Osteoblast (primary cell): ENCODE measurements around the gene DAB2. TPM values are rescaled to one million over a fixed set of nuclear protein-coding genes. Genes with fewer than 3 reads are reported as not detected.

Experiments
- DNase-seq: peaks from one replicate; pipeline ENCODE4 v3.0.0; 2011; ENCODE audit warnings: low spot score, mixed read lengths; ENCODE audit not compliant: insufficient read length; ENCODE audit errors: missing footprints
- H2AFZ ChIP-seq: 2 replicates; pipeline ENCODE4 v1.6.0; 2011; ENCODE audit warnings: mild to moderate bottlenecking, low read length
- H3K27ac ChIP-seq: 2 replicates; pipeline ENCODE4 v1.5.1; 2011; ENCODE audit warnings: mild to moderate bottlenecking, low read depth, low read length, moderate library complexity
- H3K27me3 ChIP-seq: 2 replicates; pipeline ENCODE4 v1.6.0; 2012; ENCODE audit warnings: mild to moderate bottlenecking, control low read depth, inconsistent platforms, low read length, moderate library complexity; ENCODE audit not compliant: insufficient read depth
- H3K36me3 ChIP-seq: 2 replicates; pipeline ENCODE4 v1.5.1; 2011; ENCODE audit warnings: mild to moderate bottlenecking, low read length, control low read depth, moderate library complexity; ENCODE audit not compliant: insufficient read depth
- H3K4me1 ChIP-seq: 2 replicates; pipeline ENCODE4 v1.5.1; 2011; ENCODE audit warnings: mild to moderate bottlenecking, low read length, control low read depth, moderate library complexity; ENCODE audit not compliant: insufficient read depth
- H3K4me2 ChIP-seq: 2 replicates; pipeline ENCODE4 v1.6.0; 2011; ENCODE audit warnings: mild to moderate bottlenecking, low read length; ENCODE audit not compliant: insufficient read depth
- H3K4me3 ChIP-seq: fragments of 200-600 bp; sonication (generic); 3 replicates; pipeline ENCODE4 v1.5.1; 2012; ENCODE audit warnings: mild to moderate bottlenecking, low read length, inconsistent platforms; ENCODE audit not compliant: insufficient read depth
- H3K79me2 ChIP-seq: 2 replicates; pipeline ENCODE4 v1.6.0; 2012; ENCODE audit warnings: mild to moderate bottlenecking, low read length, control low read depth, inconsistent platforms; ENCODE audit not compliant: insufficient read depth
- H3K9me3 ChIP-seq: 2 replicates; pipeline ENCODE4 v1.5.1; 2011; ENCODE audit warnings: low read depth, low read length, control low read depth
- H4K20me1 ChIP-seq: 2 replicates; pipeline ENCODE4 v1.6.0; 2012; ENCODE audit warnings: mild to moderate bottlenecking, low read length, control low read depth; ENCODE audit not compliant: insufficient read depth
- total RNA-seq: library from RNA; depleted of rRNA; stranded (reverse); fragments of >200 nt; gene quantifications from 2 replicates; pipeline ENCODE4 v1.2.3, GENCODE V29; 2012
- TF ChIP-seq, protein P1 (sequence below): IDR thresholded peaks from 2 replicates; pipeline ENCODE4 v1.5.1; 2011; ENCODE audit warnings: mild to moderate bottlenecking, low read depth, low read length, moderate library complexity; ENCODE audit errors: extremely low read depth

DAB2 gene
- total RNA-seq, 1 donor = 296 TPM

- Histone ChIP-seq H4K20me1 (peaks cover 68% of the 10 kb centered on the region), H3K79me2 (peaks cover 100% of the 10 kb centered on the region), H3K36me3 (peaks cover 43% of the 10 kb centered on the region), H2AFZ (no peak overlapping the region), H3K27me3 (no peaks in the 10 kb centered on the region), H3K4me2 (peak overlapping the region; percentile 96), H3K9me3 (no peaks in the 10 kb centered on the region), H3K27ac (peak overlapping the region; percentile 96), H3K4me1 (peaks cover 65% of the 10 kb centered on the region), H3K4me3 (peak overlapping the region; percentile 91)
- no peak for DNase-seq
- TF ChIP-seq, protein P1, sequence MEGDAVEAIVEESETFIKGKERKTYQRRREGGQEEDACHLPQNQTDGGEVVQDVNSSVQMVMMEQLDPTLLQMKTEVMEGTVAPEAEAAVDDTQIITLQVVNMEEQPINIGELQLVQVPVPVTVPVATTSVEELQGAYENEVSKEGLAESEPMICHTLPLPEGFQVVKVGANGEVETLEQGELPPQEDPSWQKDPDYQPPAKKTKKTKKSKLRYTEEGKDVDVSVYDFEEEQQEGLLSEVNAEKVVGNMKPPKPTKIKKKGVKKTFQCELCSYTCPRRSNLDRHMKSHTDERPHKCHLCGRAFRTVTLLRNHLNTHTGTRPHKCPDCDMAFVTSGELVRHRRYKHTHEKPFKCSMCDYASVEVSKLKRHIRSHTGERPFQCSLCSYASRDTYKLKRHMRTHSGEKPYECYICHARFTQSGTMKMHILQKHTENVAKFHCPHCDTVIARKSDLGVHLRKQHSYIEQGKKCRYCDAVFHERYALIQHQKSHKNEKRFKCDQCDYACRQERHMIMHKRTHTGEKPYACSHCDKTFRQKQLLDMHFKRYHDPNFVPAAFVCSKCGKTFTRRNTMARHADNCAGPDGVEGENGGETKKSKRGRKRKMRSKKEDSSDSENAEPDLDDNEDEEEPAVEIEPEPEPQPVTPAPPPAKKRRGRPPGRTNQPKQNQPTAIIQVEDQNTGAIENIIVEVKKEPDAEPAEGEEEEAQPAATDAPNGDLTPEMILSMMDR = no peak
Observed at GRCh38 chr5:39419796-39420195, 5.0 kb downstream of the DAB2 start.

GRCh38 chr5:39417979-39418378, 6.8 kb downstream of the DAB2 start:
- no peak overlapping the region for H2AFZ ChIP-seq
- H3K4me3 ChIP-seq = no peak overlapping the region
- H4K20me1 ChIP-seq = peaks cover 71% of the 10 kb centered on the region
- H3K4me2 ChIP-seq = peak overlapping the region; percentile 6
- H3K79me2 ChIP-seq = peaks cover 100% of the 10 kb centered on the region
- H3K36me3 ChIP-seq = peaks cover 59% of the 10 kb centered on the region
- H3K27me3 ChIP-seq = no peaks in the 10 kb centered on the region
- no peaks in the 10 kb centered on the region for H3K9me3 ChIP-seq
- no peak overlapping the region for H3K27ac ChIP-seq
- no peak for DNase-seq
- TF ChIP-seq, protein P1 = no peak
- H3K4me1 ChIP-seq = peaks cover 82% of the 10 kb centered on the region

DNA sequence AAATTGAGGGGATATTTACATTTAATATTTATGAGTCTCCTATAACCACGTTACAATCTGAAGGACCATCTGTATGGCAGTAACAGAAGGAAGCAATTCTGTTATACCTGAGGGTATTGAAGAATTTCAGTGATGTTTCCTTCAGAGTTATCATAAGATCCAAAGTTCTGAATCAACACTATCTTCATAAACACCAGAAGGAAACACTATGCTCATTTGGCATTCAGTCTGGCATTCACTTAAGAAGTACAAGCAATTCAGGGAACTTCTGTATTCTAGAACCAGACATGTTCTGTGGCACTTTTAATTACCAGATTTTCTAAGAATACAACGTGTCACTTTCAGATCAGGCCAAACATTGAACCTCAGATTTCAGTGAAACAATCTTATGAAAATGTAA, 9.6 kb downstream of the DAB2 start:
- Histone ChIP-seq H3K4me3 (no peak overlapping the region), H3K27me3 (no peaks in the 10 kb centered on the region), H2AFZ (no peak overlapping the region), H4K20me1 (peaks cover 73% of the 10 kb centered on the region), H3K4me2 (peak overlapping the region; percentile 35), H3K27ac (peak overlapping the region; percentile 1), H3K9me3 (no peaks in the 10 kb centered on the region), H3K36me3 (peaks cover 53% of the 10 kb centered on the region), H3K79me2 (peaks cover 100% of the 10 kb centered on the region), H3K4me1 (peaks cover 81% of the 10 kb centered on the region)
- DNase-seq = no peak
- TF ChIP-seq, protein P1 = no peak

- H3K4me2 ChIP-seq = no peak overlapping the region
- H4K20me1 ChIP-seq = peaks cover 69% of the 10 kb centered on the region
- H3K4me1 ChIP-seq = peaks cover 78% of the 10 kb centered on the region
- TF ChIP-seq, protein P1 = no peak
- H3K27ac ChIP-seq = peak overlapping the region; percentile 31
- H3K4me3 ChIP-seq = no peak overlapping the region
- no peak overlapping the region for H2AFZ ChIP-seq
- H3K36me3 ChIP-seq = peaks cover 58% of the 10 kb centered on the region
- DNase-seq = no peak
- H3K79me2 ChIP-seq = peaks cover 100% of the 10 kb centered on the region
- H3K27me3 ChIP-seq = no peaks in the 10 kb centered on the region
- no peaks in the 10 kb centered on the region for H3K9me3 ChIP-seq
Observed at GRCh38 chr5:39414426-39414825, 10.4 kb downstream of the DAB2 start.
